ENCODE data around the gene SEMA5B. TPM values are rescaled to one million over a fixed set of nuclear protein-coding genes. Genes with fewer than 3 reads are reported as not detected.

Gene SEMA5B
- total RNA-seq, 1 donor from 2014 or later, result 1.1 TPM

GRCh38 chr3:122926811-122927210, 100.8 kb downstream of the SEMA5B start:
- no peak overlapping the region for H3K4me3 Mint-ChIP-seq (ENCODE audit: unreplicated experiment)
- peaks cover 4% of the 10 kb centered on the region for H3K36me3 Mint-ChIP-seq (ENCODE audit: low read depth, unreplicated experiment)
- no peak for TF ChIP-seq CTCF (IDR thresholded peaks at IDR 0.05; ENCODE audit: unreplicated experiment)
- H3K27me3 Mint-ChIP-seq (ENCODE audit: unreplicated experiment), result peaks cover 6% of the 10 kb centered on the region
- H3K9me3 Mint-ChIP-seq (ENCODE audit: unreplicated experiment), result no peaks in the 10 kb centered on the region
- no peaks in the 10 kb centered on the region for H3K4me1 Mint-ChIP-seq (ENCODE audit: unreplicated experiment)
- no peak for DNase-seq (ENCODE audit: low spot score)
- H3K27ac Mint-ChIP-seq (ENCODE audit: unreplicated experiment), result no peak overlapping the region

GRCh38 chr3:122926322-122926721, 101.2 kb downstream of the SEMA5B start:
- DNase-seq (ENCODE audit: low spot score), result no peak
- no peak for TF ChIP-seq CTCF (IDR thresholded peaks at IDR 0.05; ENCODE audit: unreplicated experiment)
- no peak overlapping the region for H3K4me3 Mint-ChIP-seq (ENCODE audit: unreplicated experiment)
- peaks cover 7% of the 10 kb centered on the region for H3K27me3 Mint-ChIP-seq (ENCODE audit: unreplicated experiment)
- no peaks in the 10 kb centered on the region for H3K9me3 Mint-ChIP-seq (ENCODE audit: unreplicated experiment)
- peaks cover 4% of the 10 kb centered on the region for H3K36me3 Mint-ChIP-seq (ENCODE audit: low read depth, unreplicated experiment)
- no peaks in the 10 kb centered on the region for H3K4me1 Mint-ChIP-seq (ENCODE audit: unreplicated experiment)
- H3K27ac Mint-ChIP-seq (ENCODE audit: unreplicated experiment), result no peak overlapping the region

DNA sequence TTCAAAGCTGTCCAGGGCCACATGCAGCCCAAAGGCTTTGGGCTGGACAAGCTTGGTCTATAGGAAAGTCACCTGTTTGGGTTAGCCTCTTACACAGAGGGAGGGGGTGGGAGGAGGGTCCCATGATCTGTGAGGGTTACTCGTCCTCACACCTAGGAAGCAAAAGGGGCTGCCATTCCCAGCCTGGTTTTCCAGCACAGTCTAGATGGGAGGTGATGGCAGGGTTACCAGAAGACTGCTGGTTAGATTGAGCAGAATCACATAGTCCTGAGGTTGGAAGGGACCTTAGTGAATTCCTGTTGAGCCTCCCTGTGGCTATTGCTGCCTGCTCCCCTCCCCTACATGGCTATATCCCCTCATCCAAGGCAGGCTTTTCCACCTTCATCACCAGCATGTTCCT, 101.8 kb downstream of the SEMA5B start:
- H3K4me1 Mint-ChIP-seq (ENCODE audit: unreplicated experiment), result no peaks in the 10 kb centered on the region
- peaks cover 4% of the 10 kb centered on the region for H3K36me3 Mint-ChIP-seq (ENCODE audit: low read depth, unreplicated experiment)
- no peak for DNase-seq (ENCODE audit: low spot score)
- peaks cover 7% of the 10 kb centered on the region for H3K27me3 Mint-ChIP-seq (ENCODE audit: unreplicated experiment)
- TF ChIP-seq CTCF (IDR thresholded peaks at IDR 0.05; ENCODE audit: unreplicated experiment), result no peak
- H3K27ac Mint-ChIP-seq (ENCODE audit: unreplicated experiment), result no peak overlapping the region
- no peak overlapping the region for H3K4me3 Mint-ChIP-seq (ENCODE audit: unreplicated experiment)
- no peaks in the 10 kb centered on the region for H3K9me3 Mint-ChIP-seq (ENCODE audit: unreplicated experiment)

GRCh38 chr3:122924056-122924455, 103.5 kb downstream of the SEMA5B start:
- TF ChIP-seq CTCF (IDR thresholded peaks at IDR 0.05; ENCODE audit: unreplicated experiment), result no peak
- DNase-seq (ENCODE audit: low spot score), result no peak
- peaks cover 7% of the 10 kb centered on the region for H3K27me3 Mint-ChIP-seq (ENCODE audit: unreplicated experiment)
- H3K9me3 Mint-ChIP-seq (ENCODE audit: unreplicated experiment), result no peaks in the 10 kb centered on the region
- H3K27ac Mint-ChIP-seq (ENCODE audit: unreplicated experiment), result no peak overlapping the region
- no peaks in the 10 kb centered on the region for H3K4me1 Mint-ChIP-seq (ENCODE audit: unreplicated experiment)
- no peak overlapping the region for H3K4me3 Mint-ChIP-seq (ENCODE audit: unreplicated experiment)
- H3K36me3 Mint-ChIP-seq (ENCODE audit: low read depth, unreplicated experiment), result peaks cover 4% of the 10 kb centered on the region

GRCh38 chr3:122923611-122924010, 104.0 kb downstream of the SEMA5B start:
- peaks cover 7% of the 10 kb centered on the region for H3K27me3 Mint-ChIP-seq (ENCODE audit: unreplicated experiment)
- peaks cover 4% of the 10 kb centered on the region for H3K36me3 Mint-ChIP-seq (ENCODE audit: low read depth, unreplicated experiment)
- no peak for DNase-seq (ENCODE audit: low spot score)
- no peaks in the 10 kb centered on the region for H3K4me1 Mint-ChIP-seq (ENCODE audit: unreplicated experiment)
- H3K9me3 Mint-ChIP-seq (ENCODE audit: unreplicated experiment), result no peaks in the 10 kb centered on the region
- TF ChIP-seq CTCF (IDR thresholded peaks at IDR 0.05; ENCODE audit: unreplicated experiment), result no peak
- no peak overlapping the region for H3K4me3 Mint-ChIP-seq (ENCODE audit: unreplicated experiment)
- no peak overlapping the region for H3K27ac Mint-ChIP-seq (ENCODE audit: unreplicated experiment)
